Activated T-helper 1 cell treated with anti-CD3 and anti-CD28 coated beads, Interleukin-12 subunit alpha, Interleukin-12 subunit beta, Interleukin-2, Interleukin-4 antibody, amounts not matched to agents 30 ng/mL and 10 ng/mL and 1 ng/mL, durations not matched to agents 14 hours and 24 hours and 36 hours (primary cell): Measurements from ENCODE around the gene ZNF423. TPM values are rescaled to one million over a fixed set of nuclear protein-coding genes. Genes with fewer than 3 reads are reported as not detected.

Experiments used
- DNase-seq: peaks from one replicate; pipeline ENCODE4 v3.0.0; 2021; ENCODE audit warnings: low spot score
- H3K27ac Mint-ChIP-seq: one replicate; pipeline ENCODE4 v1.8.0; 2021; ENCODE audit warnings: mild to moderate bottlenecking, mixed read lengths
- H3K27me3 Mint-ChIP-seq: one replicate; pipeline ENCODE4 v1.8.0; 2022; ENCODE audit warnings: mild to moderate bottlenecking, moderate library complexity, mixed read lengths; ENCODE audit not compliant: insufficient read depth
- H3K36me3 Mint-ChIP-seq: one replicate; pipeline ENCODE4 v1.8.0; 2021; ENCODE audit warnings: low read depth, mixed read lengths
- H3K4me1 Mint-ChIP-seq: one replicate; pipeline ENCODE4 v1.8.0; 2021; ENCODE audit warnings: low read depth, mixed read lengths
- H3K4me3 Mint-ChIP-seq: one replicate; pipeline ENCODE4 v1.8.0; 2021; ENCODE audit warnings: mild to moderate bottlenecking, moderate library complexity, mixed read lengths
- H3K9me3 Mint-ChIP-seq: one replicate; pipeline ENCODE4 v1.8.0; 2021; ENCODE audit warnings: mixed read lengths
- intact Hi-C: fragments of 100-400 bp; cut with micrococcal nuclease; formaldehyde crosslinking; loops from one replicate; pipeline ENCODE4 v1.15.1; 2024
- total RNA-seq: library from RNA; stranded (reverse); gene quantifications from 2 replicates; pipeline ENCODE4 v1.2.3, GENCODE V29; 2022

Gene ZNF423
- total RNA-seq, 1 donor from 2014 or later: not detected

DNA sequence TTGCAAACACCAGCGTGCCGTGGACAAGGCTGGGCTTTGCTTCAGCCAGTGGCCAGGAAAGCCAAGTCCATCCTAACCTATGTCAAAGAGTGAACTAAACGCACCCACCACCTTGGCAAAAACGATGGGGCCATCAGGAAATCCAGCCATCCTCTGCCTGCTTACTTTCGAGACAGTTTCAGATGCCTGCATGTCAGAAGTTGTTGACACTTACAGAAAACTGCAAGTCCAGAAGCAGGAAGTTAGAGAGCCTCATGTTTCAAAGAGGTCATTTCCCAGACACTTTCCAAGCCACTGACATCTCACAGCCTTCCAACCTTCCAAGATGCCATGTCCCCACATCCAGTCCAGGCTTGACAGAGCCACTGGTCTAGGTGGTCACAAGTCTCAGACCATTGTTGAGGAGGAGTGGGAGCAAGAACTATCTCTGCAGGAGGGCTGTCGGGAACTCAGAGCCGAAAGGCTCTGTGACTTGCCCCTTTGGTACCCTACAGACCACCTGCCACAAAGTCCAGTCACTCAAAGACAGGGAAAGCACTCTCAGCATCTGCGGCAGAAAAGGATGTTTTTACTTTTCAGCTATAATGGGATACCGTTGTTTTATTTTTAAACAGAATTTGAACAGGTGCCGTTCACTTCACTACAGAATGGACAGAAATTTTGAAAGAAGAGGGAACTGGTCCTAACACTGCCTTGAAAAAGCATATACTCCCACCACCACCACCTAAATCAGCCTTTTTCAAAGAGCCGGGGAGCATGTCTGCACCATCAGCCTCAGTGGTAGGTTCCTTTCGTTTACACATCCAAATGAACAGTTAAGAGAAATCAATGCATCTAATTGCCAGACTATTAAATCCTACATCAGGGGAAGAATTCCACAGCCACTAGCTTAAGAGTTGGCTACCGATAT, 5.1 kb downstream of the ZNF423 start:
- no peak for DNase-seq
- Mint-ChIP-seq H3K36me3 (no peaks in the 10 kb centered on the region), H3K27ac (no peak overlapping the region), H3K4me1 (no peaks in the 10 kb centered on the region), H3K27me3 (peaks cover 39% of the 10 kb centered on the region), H3K4me3 (no peak overlapping the region), H3K9me3 (no peaks in the 10 kb centered on the region)
- intact Hi-C loops: loop anchor here (10.0 kb wide), 1 partner anchor 446 kb away; no protein-coding TSS in a partner anchor

DNA sequence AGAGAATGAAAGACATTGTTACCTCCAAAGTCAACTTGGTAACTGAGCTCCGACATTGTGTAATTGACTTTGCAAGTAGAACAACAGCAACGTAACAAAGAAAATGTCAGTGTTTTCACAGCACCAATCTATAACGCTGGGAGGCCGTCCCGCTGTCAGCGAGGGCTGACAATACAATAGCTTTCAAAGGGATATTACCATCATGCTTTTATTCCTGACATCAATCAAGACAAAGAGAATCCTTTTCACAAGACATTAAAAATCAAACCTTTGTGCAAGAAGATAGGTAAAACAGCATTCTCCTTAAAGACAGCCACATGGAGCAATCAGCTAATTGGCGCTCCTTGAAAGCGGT, 6.2 kb downstream of the ZNF423 start:
- no peaks in the 10 kb centered on the region for H3K36me3 Mint-ChIP-seq
- H3K27me3 Mint-ChIP-seq: peaks cover 39% of the 10 kb centered on the region
- H3K9me3 Mint-ChIP-seq: no peaks in the 10 kb centered on the region
- no peak overlapping the region for H3K27ac Mint-ChIP-seq
- no peak overlapping the region for H3K4me3 Mint-ChIP-seq
- intact Hi-C loops: loop anchor here (10.0 kb wide), 1 partner anchor 445 kb away; no protein-coding TSS in a partner anchor
- no peaks in the 10 kb centered on the region for H3K4me1 Mint-ChIP-seq
- DNase-seq: no peak

DNA sequence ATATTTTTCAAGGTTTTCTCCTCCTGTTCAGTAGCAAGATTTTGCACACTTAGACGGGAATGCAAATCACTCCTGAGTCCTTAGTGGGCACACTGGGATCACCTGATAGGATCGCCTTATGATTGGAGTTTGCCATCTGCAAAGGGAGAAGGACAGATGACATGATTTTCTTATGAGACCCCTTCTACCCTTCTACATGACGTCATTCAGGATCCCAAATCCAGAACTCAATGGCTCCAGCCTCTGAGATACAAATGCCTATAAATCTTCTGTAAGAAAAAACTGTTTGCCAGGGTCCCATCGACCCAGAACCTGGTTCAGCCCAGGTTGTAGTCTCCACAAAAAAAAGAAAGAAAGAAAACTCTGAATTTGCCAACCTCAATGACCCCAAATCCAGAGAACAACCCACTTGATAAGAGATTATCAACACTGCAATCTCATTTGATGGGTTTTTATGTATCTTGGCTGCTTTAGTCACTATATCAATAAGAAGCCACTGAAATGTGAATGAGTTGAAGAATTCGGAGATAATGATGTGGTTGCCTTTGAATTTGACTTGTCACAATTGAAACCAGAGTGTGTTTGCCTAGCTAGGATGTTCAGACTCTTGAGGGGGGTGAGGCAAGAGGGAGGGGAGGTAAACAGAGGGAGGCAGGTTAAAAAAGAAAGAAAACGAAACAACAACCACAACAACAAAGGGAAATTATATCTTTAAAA, 6.7 kb downstream of the ZNF423 start:
- Mint-ChIP-seq H3K27ac (no peak overlapping the region), H3K27me3 (peaks cover 34% of the 10 kb centered on the region), H3K4me1 (no peaks in the 10 kb centered on the region), H3K36me3 (no peaks in the 10 kb centered on the region), H3K9me3 (no peaks in the 10 kb centered on the region), H3K4me3 (no peak overlapping the region)
- no peak for DNase-seq
- intact Hi-C loops: no loop called here

DNA sequence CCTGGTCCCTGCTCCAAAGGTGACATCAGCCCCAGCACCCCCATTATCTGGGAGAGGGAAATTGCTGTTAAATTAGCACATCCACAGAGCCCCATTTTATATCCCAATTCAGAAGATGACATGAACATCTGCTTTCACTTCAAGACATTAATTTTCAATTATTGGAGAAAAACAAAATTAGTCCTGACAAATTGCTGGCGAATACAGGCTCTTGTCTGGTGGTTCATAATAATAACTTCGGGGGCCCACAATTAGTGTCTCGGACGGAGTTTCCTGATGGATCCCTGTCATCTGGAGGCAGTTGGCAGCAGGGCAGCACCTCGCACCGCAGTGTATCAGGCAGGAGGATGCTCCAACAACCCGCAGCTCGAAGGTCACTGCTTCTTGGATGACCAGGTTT, 7.4 kb downstream of the ZNF423 start:
- no peak for DNase-seq
- Mint-ChIP-seq H3K36me3 (no peaks in the 10 kb centered on the region), H3K4me1 (no peaks in the 10 kb centered on the region), H3K4me3 (no peak overlapping the region), H3K27ac (no peak overlapping the region), H3K9me3 (no peaks in the 10 kb centered on the region), H3K27me3 (peaks cover 29% of the 10 kb centered on the region)
- intact Hi-C loops: no loop called here

DNA sequence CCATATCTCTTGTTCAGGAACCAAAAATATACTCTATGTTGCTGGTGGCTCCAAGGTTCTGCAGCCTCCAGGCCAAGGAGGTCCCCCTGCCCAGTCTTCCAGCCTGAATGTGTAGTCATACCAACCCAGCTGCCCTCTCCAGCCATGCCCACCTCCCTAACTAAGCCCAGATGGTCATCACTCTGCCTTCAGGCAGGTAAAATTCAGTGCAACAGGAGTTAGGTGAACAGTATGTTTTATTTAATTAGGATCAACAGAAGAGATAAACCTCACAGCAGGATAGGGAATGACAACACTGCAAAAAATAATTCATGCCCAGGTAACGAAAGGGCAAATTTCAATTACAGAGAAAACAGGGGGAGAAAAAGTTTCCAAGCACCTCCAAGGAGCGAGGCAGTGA, 9.1 kb downstream of the ZNF423 start:
- Mint-ChIP-seq H3K4me3 (no peak overlapping the region), H3K27ac (no peak overlapping the region), H3K27me3 (peaks cover 20% of the 10 kb centered on the region), H3K36me3 (no peaks in the 10 kb centered on the region), H3K4me1 (no peaks in the 10 kb centered on the region), H3K9me3 (no peaks in the 10 kb centered on the region)
- intact Hi-C loops: no loop called here
- DNase-seq: no peak

DNA sequence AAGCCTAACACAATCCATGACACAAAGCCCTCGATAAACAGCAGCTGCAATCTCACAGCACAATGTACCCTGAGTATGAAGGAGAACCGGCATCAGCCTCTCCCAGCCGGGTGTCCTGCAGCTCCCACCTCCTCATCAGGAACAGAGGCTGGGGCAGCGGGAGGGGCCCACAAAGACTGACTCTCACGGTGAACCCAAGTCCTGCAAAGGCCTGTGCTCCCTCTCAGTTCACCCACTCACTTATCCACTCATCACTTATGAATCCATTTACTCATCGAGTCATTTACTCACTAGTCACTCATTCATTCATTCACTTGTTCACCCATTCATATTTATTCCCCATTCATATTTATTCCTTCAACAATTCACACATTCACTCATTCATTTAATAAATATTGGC, 11.6 kb downstream of the ZNF423 start:
- H3K4me3 Mint-ChIP-seq: no peak overlapping the region
- H3K27ac Mint-ChIP-seq: no peak overlapping the region
- H3K9me3 Mint-ChIP-seq: no peaks in the 10 kb centered on the region
- H3K36me3 Mint-ChIP-seq: no peaks in the 10 kb centered on the region
- peaks cover 23% of the 10 kb centered on the region for H3K27me3 Mint-ChIP-seq
- intact Hi-C loops: no loop called here
- H3K4me1 Mint-ChIP-seq: no peaks in the 10 kb centered on the region
- DNase-seq: no peak

DNA sequence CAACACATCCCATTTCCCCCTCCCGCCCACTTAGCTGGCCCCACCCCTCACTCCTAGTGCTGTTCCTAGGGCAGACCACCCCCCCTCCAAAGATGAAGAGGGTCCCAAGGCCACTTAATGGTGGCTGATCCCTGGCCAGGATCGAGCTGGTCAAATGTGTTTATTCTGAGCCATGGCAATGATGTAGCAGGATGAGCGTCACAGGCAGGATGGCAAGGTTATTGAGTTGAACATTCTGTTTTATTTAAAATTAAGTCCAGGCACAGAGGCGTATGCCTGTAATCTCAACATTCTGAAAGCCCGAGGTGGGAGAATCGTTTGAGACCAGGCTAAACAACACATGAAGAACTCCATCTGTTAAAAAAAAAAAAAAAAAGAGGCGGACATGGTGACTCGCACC, 12.2 kb downstream of the ZNF423 start:
- no peaks in the 10 kb centered on the region for H3K36me3 Mint-ChIP-seq
- peaks cover 20% of the 10 kb centered on the region for H3K27me3 Mint-ChIP-seq
- no peaks in the 10 kb centered on the region for H3K4me1 Mint-ChIP-seq
- intact Hi-C loops: no loop called here
- H3K27ac Mint-ChIP-seq: no peak overlapping the region
- no peak for DNase-seq
- H3K9me3 Mint-ChIP-seq: no peaks in the 10 kb centered on the region
- H3K4me3 Mint-ChIP-seq: no peak overlapping the region

DNA sequence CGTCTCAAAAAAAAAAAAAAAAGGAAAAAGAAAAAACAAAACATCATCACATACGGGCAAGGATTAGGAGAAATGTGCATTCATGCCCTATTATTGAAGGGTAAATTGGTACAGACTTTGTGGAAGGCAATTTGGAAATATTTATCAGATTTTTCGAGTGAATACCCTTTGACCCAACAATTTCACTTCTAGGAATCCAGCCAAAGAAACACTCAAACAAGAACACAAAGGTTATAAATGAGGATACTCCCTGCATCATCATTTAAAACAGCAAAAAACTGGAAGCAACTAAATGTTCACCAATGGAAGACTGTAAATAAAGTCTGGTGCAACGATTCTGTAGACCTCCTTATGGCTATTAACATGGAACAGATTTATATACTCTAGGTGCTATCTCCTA, 12.9 kb downstream of the ZNF423 start:
- Mint-ChIP-seq H3K36me3 (no peaks in the 10 kb centered on the region), H3K4me3 (no peak overlapping the region), H3K27me3 (peaks cover 18% of the 10 kb centered on the region), H3K4me1 (no peaks in the 10 kb centered on the region), H3K9me3 (no peaks in the 10 kb centered on the region), H3K27ac (no peak overlapping the region)
- intact Hi-C loops: no loop called here
- no peak for DNase-seq

DNA sequence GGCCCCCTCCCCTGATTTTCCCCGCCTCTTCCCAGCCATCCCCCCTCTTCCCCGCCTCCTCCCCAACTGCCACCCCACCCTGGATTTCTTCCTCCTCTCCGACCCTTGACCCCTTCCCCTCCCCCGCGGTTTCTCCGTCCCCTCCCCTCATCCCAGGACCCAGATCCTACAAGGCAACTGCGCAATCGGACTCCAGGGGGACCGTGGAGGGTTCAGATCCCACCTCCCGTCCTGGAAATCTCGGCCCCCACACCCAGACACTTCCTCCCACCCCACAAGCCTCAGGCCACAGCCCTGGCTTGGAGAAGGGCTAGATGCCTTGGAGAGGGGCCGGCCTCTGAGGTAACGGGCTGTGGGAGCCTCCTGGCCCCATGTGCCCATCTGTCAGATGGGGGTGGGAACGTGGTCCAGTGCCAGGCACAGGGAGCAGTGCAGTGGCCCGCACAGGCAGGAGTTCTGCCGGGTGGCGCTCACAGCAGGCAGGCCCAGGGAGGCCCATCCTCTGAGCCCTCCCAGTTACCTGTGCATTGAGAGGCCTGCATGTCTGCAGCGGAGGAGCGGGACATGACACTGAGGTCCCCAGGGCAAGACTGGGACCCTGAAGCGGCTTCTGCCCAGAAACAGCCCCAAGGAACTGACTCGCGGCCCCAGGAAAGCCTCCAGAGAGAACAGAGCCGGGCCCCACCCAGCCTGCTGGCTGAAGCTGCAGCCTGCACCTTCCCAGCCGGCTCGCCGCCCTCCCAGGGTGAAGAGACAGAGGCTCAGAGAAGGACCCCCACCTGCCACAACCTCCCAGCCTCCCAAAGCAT, 16.7 kb downstream of the ZNF423 start:
- Mint-ChIP-seq H3K4me1 (no peaks in the 10 kb centered on the region), H3K27me3 (peaks cover 17% of the 10 kb centered on the region), H3K36me3 (no peaks in the 10 kb centered on the region), H3K9me3 (no peaks in the 10 kb centered on the region), H3K4me3 (no peak overlapping the region), H3K27ac (no peak overlapping the region)
- no peak for DNase-seq
- intact Hi-C loops: no loop called here

DNA sequence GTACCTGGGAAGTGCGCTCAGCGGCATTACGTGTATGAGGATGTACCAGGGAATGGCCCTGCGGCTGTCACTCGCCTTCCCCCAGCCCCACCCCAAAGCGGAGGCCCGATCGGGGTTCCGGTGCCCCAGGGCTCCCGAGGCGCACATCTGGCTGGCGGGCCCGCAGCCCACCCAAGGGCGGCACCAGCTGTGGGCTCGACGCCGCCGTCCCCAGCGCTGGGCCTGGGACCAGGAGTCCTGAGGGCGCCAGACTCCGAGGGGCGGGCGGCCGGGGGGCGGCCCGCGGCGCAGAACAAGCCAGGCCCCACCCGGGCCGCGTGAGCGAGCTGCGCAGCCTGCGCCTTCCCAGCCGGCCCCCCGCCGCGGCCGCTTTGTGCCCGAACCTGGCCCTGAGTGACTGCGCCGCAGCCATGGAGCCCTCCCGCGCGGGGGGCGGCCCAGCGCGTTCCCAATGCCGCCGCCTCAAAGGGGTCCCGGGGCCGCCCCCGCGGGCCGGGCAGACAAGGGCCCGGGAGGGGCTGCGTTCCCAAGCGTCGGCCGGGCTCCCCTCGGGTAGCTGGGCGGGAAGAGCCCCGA, 17.4 kb downstream of the ZNF423 start:
- no peak for DNase-seq
- Mint-ChIP-seq H3K27me3 (peaks cover 14% of the 10 kb centered on the region), H3K9me3 (no peaks in the 10 kb centered on the region), H3K27ac (no peak overlapping the region), H3K4me1 (no peaks in the 10 kb centered on the region), H3K36me3 (no peaks in the 10 kb centered on the region), H3K4me3 (no peak overlapping the region)
- intact Hi-C loops: no loop called here

DNA sequence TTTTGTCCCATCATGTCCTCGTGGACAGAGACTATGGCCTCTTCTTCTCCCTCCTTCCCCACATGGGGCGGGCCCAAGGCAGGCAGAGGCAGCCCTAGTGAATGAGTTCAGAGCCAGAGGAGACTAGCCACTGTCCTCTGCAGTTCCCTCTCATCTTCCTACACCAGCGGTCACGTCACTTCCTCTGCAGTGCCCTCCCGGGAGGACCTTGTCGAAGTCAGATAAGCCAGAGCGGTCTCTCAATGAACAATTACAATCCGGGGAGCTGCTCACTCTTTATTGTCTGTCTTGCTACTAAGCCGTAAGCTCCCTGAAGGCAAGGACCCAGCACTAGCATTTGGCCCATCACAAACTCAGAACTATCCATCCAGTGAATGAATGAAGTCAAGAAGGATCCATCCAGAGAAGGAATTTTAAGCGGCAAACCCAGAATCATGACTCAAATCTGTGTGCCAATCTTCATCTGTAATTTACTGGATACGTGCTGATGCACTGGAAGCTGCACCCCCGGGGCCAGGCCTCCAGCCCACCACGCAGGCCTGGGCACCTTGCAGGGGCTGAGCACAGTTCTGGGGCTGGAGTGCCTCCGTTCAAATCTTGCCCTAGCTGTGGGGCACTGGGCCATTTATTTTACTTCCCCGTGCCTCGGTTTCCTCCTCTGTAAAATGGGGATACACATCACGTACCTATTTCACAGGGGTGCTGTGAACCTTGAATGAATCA, 18.1 kb downstream of the ZNF423 start:
- no peaks in the 10 kb centered on the region for H3K4me1 Mint-ChIP-seq
- no peaks in the 10 kb centered on the region for H3K9me3 Mint-ChIP-seq
- no peaks in the 10 kb centered on the region for H3K36me3 Mint-ChIP-seq
- no peak for DNase-seq
- no peak overlapping the region for H3K4me3 Mint-ChIP-seq
- no peak overlapping the region for H3K27ac Mint-ChIP-seq
- H3K27me3 Mint-ChIP-seq: peaks cover 13% of the 10 kb centered on the region
- intact Hi-C loops: no loop called here

DNA sequence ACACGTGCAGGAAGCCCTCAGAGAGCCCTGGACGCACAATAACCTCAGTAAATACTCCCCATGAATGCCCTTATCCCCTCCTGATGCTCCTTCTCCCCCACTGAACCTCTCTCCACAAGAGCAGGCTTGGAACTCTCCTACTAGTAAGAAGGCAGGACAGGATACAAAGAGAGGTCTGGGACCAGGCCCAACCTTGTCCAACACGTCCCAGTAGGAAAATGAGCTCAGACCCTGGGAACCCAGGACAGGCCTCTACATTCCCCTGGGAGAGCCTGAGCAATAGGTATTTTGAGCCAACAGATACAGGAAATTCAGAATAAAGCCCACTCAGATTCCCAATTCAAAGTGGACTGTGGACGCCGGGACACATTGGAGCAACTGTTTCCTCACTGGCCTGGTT, 19.2 kb downstream of the ZNF423 start:
- H3K27me3 Mint-ChIP-seq: peaks cover 13% of the 10 kb centered on the region
- DNase-seq: no peak
- H3K4me3 Mint-ChIP-seq: no peak overlapping the region
- intact Hi-C loops: no loop called here
- no peak overlapping the region for H3K27ac Mint-ChIP-seq
- no peaks in the 10 kb centered on the region for H3K36me3 Mint-ChIP-seq
- no peaks in the 10 kb centered on the region for H3K9me3 Mint-ChIP-seq
- no peaks in the 10 kb centered on the region for H3K4me1 Mint-ChIP-seq
